BE2C (cell line): ENCODE results near the gene KCNMA1.

Experiments
- DNase-seq: peaks from one replicate; pipeline ENCODE4 v3.0.0-alpha.2; 2020
- H3K27me3 ChIP-seq: fragments of 250-450 bp; sonication (Bioruptor Pico); 2 replicates; pipeline ENCODE4 v1.5.1; 2020; ENCODE audit warnings: mild to moderate bottlenecking
- H3K36me3 ChIP-seq: fragments of 250-450 bp; sonication (Bioruptor Pico); 2 replicates; pipeline ENCODE4 v1.5.1; 2020; ENCODE audit warnings: mild to moderate bottlenecking
- H3K4me1 ChIP-seq: fragments of 250-450 bp; sonication (Bioruptor Pico); 2 replicates; pipeline ENCODE4 v1.5.1; 2020
- H3K4me3 ChIP-seq: 2 replicates; pipeline ENCODE4 v1.5.1; 2011; ENCODE audit warnings: low read depth, low read length
- H3K9me3 ChIP-seq: fragments of 250-450 bp; sonication (Bioruptor Pico); 2 replicates; pipeline ENCODE4 v1.5.1; 2020
- CTCF ChIP-seq: IDR thresholded peaks from 2 replicates; pipeline ENCODE4 v1.5.1; 2012; ENCODE audit warnings: mild to moderate bottlenecking, low read depth, low read length

KCNMA1 gene

GRCh38 chr10:77185696-77186095 lies 451.9 kb downstream of the KCNMA1 start:
- no peak for TF ChIP-seq CTCF
- no peak for DNase-seq
- H3K36me3 ChIP-seq: no peaks in the 10 kb centered on the region
- H3K4me3 ChIP-seq: no peak overlapping the region
- H3K4me1 ChIP-seq: no peaks in the 10 kb centered on the region
- H3K9me3 ChIP-seq: no peaks in the 10 kb centered on the region
- no peaks in the 10 kb centered on the region for H3K27me3 ChIP-seq

DNA sequence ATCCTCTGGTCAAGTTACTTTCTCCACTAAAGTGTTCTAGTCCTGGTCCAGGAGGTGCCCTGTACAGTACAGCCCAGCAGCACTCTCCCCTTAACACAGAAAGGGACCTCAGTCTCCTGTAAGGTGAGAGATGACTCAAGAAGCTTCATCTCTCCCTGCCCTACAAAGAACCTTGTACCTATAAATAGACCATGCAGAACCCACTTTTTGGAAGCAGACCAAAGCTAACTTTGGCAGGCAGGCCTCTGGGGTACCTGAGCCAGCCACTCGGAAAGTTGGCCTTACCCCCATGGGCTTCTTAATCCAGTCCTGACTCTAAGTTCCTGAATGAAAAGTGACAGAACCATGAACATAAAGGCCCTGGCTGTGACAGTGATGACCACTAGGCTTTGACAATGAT lies 454.8 kb downstream of the KCNMA1 start:
- Histone ChIP-seq H3K36me3 (no peaks in the 10 kb centered on the region), H3K27me3 (no peaks in the 10 kb centered on the region), H3K9me3 (no peaks in the 10 kb centered on the region), H3K4me1 (no peaks in the 10 kb centered on the region), H3K4me3 (no peak overlapping the region)
- no peak for TF ChIP-seq CTCF
- no peak for DNase-seq

DNA sequence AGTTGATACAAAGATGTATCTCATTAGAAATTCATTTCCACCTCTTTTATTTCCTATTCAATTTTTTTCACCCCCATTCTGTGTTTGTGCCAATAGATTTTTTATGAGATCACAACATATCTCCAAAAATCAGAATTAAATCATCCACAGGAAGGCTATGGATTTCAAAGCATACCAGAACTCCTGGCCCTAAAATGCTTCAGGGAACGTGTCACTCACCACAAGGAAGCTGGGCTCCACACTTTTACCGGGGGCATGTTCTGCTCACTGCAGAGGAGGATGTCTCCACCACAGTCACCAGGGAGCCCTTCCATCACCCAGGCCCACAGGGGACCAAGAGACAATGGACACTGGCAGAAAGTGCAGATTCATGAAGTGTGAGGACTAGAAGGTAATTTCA lies 456.8 kb downstream of the KCNMA1 start:
- DNase-seq: no peak
- Histone ChIP-seq H3K4me1 (no peaks in the 10 kb centered on the region), H3K27me3 (no peaks in the 10 kb centered on the region), H3K36me3 (no peaks in the 10 kb centered on the region), H3K9me3 (no peaks in the 10 kb centered on the region), H3K4me3 (no peak overlapping the region)
- no peak for TF ChIP-seq CTCF

DNA sequence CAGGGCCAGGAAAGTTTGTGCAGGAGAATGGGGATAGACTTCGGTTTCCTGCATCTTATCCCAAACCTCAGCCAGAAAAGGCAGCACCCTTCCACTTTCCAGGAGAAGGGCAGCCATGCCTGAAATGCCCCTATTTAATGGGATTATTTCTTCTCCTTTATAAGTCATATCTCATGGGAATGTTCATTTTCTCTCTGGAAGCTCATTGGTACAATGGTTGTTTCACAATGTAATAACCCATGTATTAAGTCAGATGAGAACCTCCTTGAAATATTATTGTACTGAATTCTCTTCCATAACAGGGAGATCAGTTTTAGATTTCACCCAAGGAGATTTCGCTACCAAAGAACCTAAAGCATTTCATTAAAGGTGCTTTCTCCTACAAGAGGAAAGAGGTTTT lies 457.5 kb downstream of the KCNMA1 start:
- no peaks in the 10 kb centered on the region for H3K4me1 ChIP-seq
- H3K36me3 ChIP-seq: no peaks in the 10 kb centered on the region
- no peak for DNase-seq
- no peak overlapping the region for H3K4me3 ChIP-seq
- no peaks in the 10 kb centered on the region for H3K9me3 ChIP-seq
- no peak for TF ChIP-seq CTCF
- H3K27me3 ChIP-seq: no peaks in the 10 kb centered on the region

DNA sequence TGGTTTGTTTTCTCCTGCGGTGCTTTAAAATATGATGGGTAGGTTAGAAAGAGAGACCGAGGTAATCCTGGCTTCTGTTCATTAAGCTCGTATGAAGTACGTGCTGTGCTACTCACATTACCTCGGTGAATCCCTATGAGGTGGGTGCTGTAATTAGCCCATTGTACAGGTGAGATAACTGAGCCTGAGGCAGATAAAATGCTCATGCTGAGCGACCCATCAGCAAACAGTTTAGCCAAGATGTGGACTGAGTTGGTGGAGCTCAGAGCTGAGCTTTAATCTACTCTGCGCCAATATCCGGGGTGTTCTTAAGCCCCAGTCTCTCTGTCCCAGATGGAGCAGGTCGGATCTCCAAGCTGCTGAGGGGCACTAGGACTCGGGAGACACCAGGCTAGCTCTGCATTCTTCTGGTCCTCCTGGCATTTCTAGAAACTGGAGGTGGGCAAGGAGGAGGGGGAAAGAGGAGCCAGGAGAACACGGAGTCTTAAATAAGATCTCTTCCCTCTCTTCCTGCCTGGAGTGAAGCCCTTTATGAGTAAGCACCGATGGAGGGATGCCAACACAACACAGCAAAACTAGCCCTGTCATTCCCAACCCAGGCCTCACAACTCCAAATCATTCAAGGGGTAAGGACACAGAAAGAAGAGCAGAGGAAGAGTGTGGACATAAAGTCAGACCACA lies 458.5 kb downstream of the KCNMA1 start:
- no peak for DNase-seq
- TF ChIP-seq CTCF: no peak
- H3K4me3 ChIP-seq: no peak overlapping the region
- no peaks in the 10 kb centered on the region for H3K9me3 ChIP-seq
- H3K36me3 ChIP-seq: no peaks in the 10 kb centered on the region
- no peaks in the 10 kb centered on the region for H3K4me1 ChIP-seq
- no peaks in the 10 kb centered on the region for H3K27me3 ChIP-seq

- no peak for TF ChIP-seq CTCF
- H3K36me3 ChIP-seq: no peaks in the 10 kb centered on the region
- no peak overlapping the region for H3K4me3 ChIP-seq
- DNase-seq: no peak
- no peaks in the 10 kb centered on the region for H3K27me3 ChIP-seq
- H3K9me3 ChIP-seq: no peaks in the 10 kb centered on the region
- H3K4me1 ChIP-seq: no peaks in the 10 kb centered on the region
Measured at GRCh38 chr10:77177589-77177988, 460.0 kb downstream of the KCNMA1 start.
